Panc1 (cell line): ENCODE data around the gene MAP7. TPM values are rescaled to one million over a fixed set of nuclear protein-coding genes. Genes with fewer than 3 reads are reported as not detected.
"Not testable (repeated sequence)": the region's sequence is repeated elsewhere in the genome, so short reads cannot be mapped to it uniquely, and the experiment has no call there.

Experiments used
- ATAC-seq: fragments of 200-7000 bp; cut with Tn5 transposase; 2 replicates; pipeline ENCODE4 v1.9.1; 2020; ENCODE audit warnings: mild to moderate bottlenecking, moderate library complexity
- BruUV-seq: library from RNA; stranded (reverse); fragments of 400-500 nt; replicated peaks from 2 replicates; lab custom pipeline; 2021; lab: Mats Ljungman, UMichigan
- CTCF ChIA-PET: fragments of 300-600 bp; sonication (Branson Sonifier 250); formaldehyde crosslinking; loops from one replicate; lab custom pipeline; 2022; ENCODE audit warnings: antibody characterized with exemption; lab: Charles Lee
- POLR2A ChIA-PET: fragments of 300-600 bp; sonication (Branson Sonifier 250); formaldehyde crosslinking; loops from one replicate; lab custom pipeline; 2022; ENCODE audit warnings: antibody characterized with exemption; lab: Charles Lee
- DNase-seq: peaks from one replicate; pipeline ENCODE4 v3.0.0-alpha.2; 2010; ENCODE audit warnings: low read depth, low spot score
- H3K27ac ChIP-seq: 2 replicates; pipeline ENCODE4 v1.5.1; 2011; ENCODE audit warnings: mild to moderate bottlenecking, low read length, inconsistent platforms
- H3K27me3 ChIP-seq: fragments of 200-500 bp; sonication (Bioruptor generic); 2 replicates; pipeline ENCODE4 v1.6.0; 2014; ENCODE audit warnings: low read length, inconsistent platforms; ENCODE audit not compliant: control insufficient read depth, insufficient read depth
- H3K36me3 ChIP-seq: fragments of 200-500 bp; sonication (Bioruptor generic); 2 replicates; pipeline ENCODE4 v1.5.1; 2014; ENCODE audit warnings: inconsistent platforms, mild to moderate bottlenecking, low read length, moderate library complexity; ENCODE audit not compliant: control insufficient read depth, insufficient read depth
- H3K4me1 ChIP-seq: 2 replicates; pipeline ENCODE4 v1.5.1; 2011; ENCODE audit warnings: inconsistent platforms, mild to moderate bottlenecking, low read length, moderate library complexity; ENCODE audit not compliant: control insufficient read depth, insufficient read depth
- H3K4me3 ChIP-seq, 2 experiments: 2 replicates each; pipeline ENCODE4 v1.5.1; 2011 to 2012; ENCODE audit warnings: low read depth in 2 of 2, low read length in 2 of 2, mild to moderate bottlenecking in 2 of 2, inconsistent platforms in 1 of 2, moderate library complexity in 1 of 2
- H3K9me3 ChIP-seq: fragments of 200-500 bp; sonication (Bioruptor generic); 2 replicates; pipeline ENCODE4 v1.5.1; 2014; ENCODE audit warnings: low read depth, mild to moderate bottlenecking, inconsistent platforms, low read length, moderate library complexity; ENCODE audit not compliant: control insufficient read depth, insufficient read depth
- POLR2AphosphoS5 ChIP-seq: IDR thresholded peaks from 2 replicates; pipeline ENCODE4 v1.6.1; 2012; ENCODE audit warnings: mild to moderate bottlenecking, low read depth, low read length, moderate library complexity
- REST ChIP-seq, 2 experiments: IDR thresholded peaks; 2 replicates each; pipeline ENCODE4 v1.6.1; 2011 to 2012; ENCODE audit warnings: low read depth in 2 of 2, control low read depth in 1 of 2, low read length in 1 of 2, mild to moderate bottlenecking in 1 of 2, moderate library complexity in 1 of 2; ENCODE audit not compliant: insufficient read depth in 1 of 2
- SIN3A ChIP-seq: IDR thresholded peaks from 2 replicates; pipeline ENCODE4 v1.6.1; 2012; ENCODE audit warnings: low read depth, mild to moderate bottlenecking, low read length, moderate library complexity, borderline replicate concordance; ENCODE audit not compliant: insufficient read depth
- TCF7L2 ChIP-seq: IDR thresholded peaks from 2 replicates; pipeline ENCODE4 v1.6.1; 2011; ENCODE audit warnings: mild to moderate bottlenecking, low read depth, low read length, inconsistent platforms
- in situ Hi-C: cut with HindIII; loops from 2 replicates; pipeline ENCODE4 v1.10.0; 2016; ENCODE audit warnings: low sequenced_read_pairs, low pct_unique_long_range_greater_than_20kb
- intact Hi-C: fragments of 100-400 bp; cut with micrococcal nuclease; formaldehyde crosslinking; loops from one replicate; pipeline ENCODE4 v1.10.0; 2022; ENCODE audit not compliant: unreplicated experiment
- total RNA-seq: library from RNA; stranded (reverse); gene quantifications from one replicate; pipeline ENCODE4 v1.2.1, GENCODE V29; 2021; ENCODE audit not compliant: unreplicated experiment
- TF ChIP-seq, protein P1 (sequence below): fragments of 450-650 bp; IDR thresholded peaks from 2 replicates; pipeline ENCODE4 v1.5.1; 2017; ENCODE audit warnings: mild to moderate bottlenecking

Gene MAP7
- total RNA-seq, 1 experiment from 2014 or later = 1.8 TPM

DNA sequence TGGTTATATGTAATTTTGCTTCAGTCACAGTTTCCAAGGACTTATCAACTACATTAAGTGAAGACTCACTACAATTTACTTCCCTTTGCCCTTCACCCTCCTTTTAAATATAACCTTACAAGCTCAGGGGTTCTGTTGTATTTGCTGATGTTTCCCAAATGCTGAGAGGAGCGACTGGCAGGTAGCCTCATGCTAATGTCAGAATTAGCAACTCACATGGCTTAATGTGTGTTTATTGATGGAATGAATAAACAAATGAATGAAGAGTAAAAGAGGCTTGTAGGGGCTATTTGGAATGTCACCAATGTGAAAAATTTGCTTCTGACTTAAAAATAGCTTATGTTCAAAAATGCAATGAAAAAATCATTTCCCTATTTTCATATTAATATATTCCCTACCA lies 41.4 kb upstream of the MAP7 start:
- Histone ChIP-seq H3K36me3 (no peaks in the 10 kb centered on the region; the same call in 1 of the 2 replicates), H3K27ac (no peak overlapping the region), H3K4me3 (no peak overlapping the region), H3K9me3 (no peaks in the 10 kb centered on the region), H3K4me1 (no peaks in the 10 kb centered on the region), H3K27me3 (no peaks in the 10 kb centered on the region)
- ATAC-seq (no peak), DNase-seq (no peak)
- intact Hi-C loops = no loop called here
- TF ChIP-seq REST (IDR thresholded peaks at IDR 0.05; ENCODE audit: insufficient read depth in 1 of 2, low read depth in 2 of 2, low read length in 1 of 2) = no peak
- TF ChIP-seq TCF7L2 = no peak
- TF ChIP-seq SIN3A = no peak
- TF ChIP-seq, protein P1, sequence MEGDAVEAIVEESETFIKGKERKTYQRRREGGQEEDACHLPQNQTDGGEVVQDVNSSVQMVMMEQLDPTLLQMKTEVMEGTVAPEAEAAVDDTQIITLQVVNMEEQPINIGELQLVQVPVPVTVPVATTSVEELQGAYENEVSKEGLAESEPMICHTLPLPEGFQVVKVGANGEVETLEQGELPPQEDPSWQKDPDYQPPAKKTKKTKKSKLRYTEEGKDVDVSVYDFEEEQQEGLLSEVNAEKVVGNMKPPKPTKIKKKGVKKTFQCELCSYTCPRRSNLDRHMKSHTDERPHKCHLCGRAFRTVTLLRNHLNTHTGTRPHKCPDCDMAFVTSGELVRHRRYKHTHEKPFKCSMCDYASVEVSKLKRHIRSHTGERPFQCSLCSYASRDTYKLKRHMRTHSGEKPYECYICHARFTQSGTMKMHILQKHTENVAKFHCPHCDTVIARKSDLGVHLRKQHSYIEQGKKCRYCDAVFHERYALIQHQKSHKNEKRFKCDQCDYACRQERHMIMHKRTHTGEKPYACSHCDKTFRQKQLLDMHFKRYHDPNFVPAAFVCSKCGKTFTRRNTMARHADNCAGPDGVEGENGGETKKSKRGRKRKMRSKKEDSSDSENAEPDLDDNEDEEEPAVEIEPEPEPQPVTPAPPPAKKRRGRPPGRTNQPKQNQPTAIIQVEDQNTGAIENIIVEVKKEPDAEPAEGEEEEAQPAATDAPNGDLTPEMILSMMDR = no peak
- TF ChIP-seq POLR2AphosphoS5 = no peak
- in situ Hi-C loops = no loop called here
- no TSS peak for BruUV-seq
- POLR2A ChIA-PET = no interaction called here
- CTCF ChIA-PET = no interaction called here

- DNase-seq, CTCF ChIA-PET, H3K4me3 ChIP-seq, H3K27me3 ChIP-seq, BruUV-seq, intact Hi-C loops, H3K4me1 ChIP-seq, ATAC-seq, POLR2A ChIA-PET, H3K9me3 ChIP-seq, in situ Hi-C loops, H3K36me3 ChIP-seq, H3K27ac ChIP-seq: not testable (repeated sequence)
Measured at GRCh38 chr6:136590846-136591245, 40.6 kb upstream of the MAP7 start.

GRCh38 chr6:136587527-136587926 lies 37.3 kb upstream of the MAP7 start:
- in situ Hi-C loops = no loop called here
- no peaks in the 10 kb centered on the region for H3K9me3 ChIP-seq
- DNase-seq (no peak), ATAC-seq (no peak)
- H3K36me3 ChIP-seq = no peaks in the 10 kb centered on the region; the same call in 1 of the 2 replicates
- ChIA-PET CTCF (no interaction called here), POLR2A (no interaction called here)
- BruUV-seq = no TSS peak
- no peaks in the 10 kb centered on the region for H3K4me1 ChIP-seq
- intact Hi-C loops = no loop called here
- TF ChIP-seq REST (IDR thresholded peaks at IDR 0.05; ENCODE audit: insufficient read depth in 1 of 2, low read depth in 2 of 2, low read length in 1 of 2) (no peak), SIN3A (no peak), TCF7L2 (no peak), POLR2AphosphoS5 (no peak)
- TF ChIP-seq, protein P1 = no peak
- H3K4me3 ChIP-seq = no peak overlapping the region
- H3K27me3 ChIP-seq = no peaks in the 10 kb centered on the region
- H3K27ac ChIP-seq = no peak overlapping the region
